ENCODE results near the gene MAN2A2.

The MAN2A2 gene

DNA sequence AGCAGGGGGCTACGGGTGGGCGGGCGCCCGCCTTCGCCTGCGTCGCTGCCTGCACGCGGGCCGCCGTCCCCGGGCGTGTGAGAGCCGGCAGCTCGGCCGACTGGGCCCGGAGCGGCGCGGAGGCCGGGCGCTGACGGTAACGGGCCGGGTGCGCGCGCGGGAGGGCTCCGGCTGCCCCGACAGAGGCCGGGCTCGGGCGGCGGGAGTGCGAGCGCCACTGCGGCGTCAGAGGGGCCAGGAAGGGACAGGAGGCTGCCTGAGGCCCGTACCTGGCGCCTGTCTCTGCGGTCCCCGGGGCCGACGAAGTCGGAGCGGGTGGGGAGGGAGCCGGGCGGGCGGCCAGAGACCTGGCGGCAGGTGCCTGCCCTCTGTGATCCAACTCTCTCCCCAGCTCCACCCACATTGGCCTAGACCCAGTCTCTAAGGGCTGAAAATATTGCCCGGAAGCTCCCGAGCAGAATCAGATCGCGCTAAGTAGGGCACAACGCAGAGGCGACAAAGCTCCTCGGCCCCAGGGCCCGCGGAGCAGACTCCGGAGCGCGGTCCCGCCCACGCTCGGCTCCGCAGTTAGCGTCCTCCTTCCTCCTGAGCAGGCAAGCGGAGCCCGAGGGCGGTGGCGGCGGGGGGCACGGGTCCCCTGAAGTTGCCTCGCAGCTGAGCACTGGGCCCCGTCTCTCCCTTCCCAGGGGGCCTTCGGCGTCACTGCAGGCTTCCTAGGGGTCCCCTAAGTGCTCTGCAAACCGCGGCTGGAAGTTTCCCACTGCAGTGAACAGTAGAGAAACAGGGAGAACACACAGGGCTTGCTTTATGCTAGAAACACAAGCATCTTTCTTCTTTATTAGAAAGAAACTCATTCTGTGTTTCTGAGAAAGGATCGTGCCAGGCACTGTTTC, at the start of gene MAN2A2:
MAN2A2 (plus strand) TSS at position 463 of the 893 bp plus-strand sequence. CDS start 906 bp downstream, outside the sequence.
- DNase-seq = peak; percentile 19

DNA sequence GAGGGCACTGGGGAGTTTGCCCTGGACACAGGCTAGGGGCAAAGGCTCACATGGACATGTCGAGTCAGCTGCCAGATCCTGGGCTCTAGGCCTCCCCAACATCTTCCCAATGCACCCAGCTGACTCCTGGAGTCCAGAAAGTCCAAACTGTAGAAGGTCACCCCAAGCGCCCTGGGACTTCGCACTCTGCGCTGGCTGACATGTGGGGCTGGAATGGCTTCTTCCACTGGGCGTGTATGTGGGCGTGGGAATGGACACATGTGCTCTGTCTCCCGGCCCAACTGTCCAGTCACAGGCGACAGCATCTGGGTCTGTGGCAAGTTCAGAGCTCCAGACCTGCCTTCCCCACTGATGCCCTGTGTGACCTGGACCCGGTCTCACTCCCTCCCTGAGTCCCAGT, 48.0 kb upstream of the MAN2A2 start:
- DNase-seq = no peak

DNA sequence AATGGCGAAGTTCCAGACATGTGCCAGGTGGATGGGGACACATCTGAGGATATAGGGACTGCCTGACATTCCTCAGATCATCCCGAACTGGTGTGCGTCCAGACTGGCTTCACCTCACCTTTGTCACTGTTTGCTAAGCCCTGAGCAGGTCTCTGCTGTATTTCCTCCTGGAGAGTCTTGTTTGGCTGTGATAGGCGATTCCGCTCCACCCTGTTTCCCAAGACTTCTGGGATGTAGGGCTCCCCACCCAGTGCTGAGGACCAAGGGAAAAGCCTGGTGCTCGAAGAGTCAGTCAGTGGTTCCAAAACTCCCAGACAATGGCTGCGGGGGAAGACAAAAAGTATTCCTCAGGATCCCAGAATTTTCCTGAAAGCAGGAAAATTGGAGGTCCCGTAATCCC, 45.8 kb upstream of the MAN2A2 start:
- DNase-seq = no peak

DNA sequence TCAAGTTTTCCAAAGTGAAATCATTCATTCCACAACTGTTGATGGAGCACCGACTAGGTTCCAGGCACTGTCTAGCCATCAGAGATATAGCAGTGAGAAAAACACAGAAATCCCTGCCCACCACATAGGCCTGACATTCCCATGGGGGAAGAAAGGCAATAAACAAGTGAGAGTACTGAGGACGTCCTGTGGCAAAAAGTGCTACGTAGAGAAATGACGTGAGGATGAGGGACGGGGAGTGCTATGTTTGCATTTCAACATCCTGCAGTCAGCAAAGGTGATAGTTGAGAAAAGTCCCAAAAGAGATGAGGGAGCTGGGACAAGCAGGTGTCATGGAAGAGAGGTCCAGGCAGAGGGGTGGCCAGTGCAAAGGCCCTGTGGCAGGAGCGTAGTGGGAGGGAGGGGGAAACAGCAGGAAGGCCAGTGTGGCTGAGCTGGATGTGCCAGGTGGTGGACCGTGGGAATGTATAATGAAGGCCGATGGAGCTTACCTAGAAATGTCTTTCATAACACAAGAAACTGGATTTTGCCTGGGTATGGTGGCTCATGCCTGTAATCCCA, 45.1 kb upstream of the MAN2A2 start:
- DNase-seq = no peak

DNA sequence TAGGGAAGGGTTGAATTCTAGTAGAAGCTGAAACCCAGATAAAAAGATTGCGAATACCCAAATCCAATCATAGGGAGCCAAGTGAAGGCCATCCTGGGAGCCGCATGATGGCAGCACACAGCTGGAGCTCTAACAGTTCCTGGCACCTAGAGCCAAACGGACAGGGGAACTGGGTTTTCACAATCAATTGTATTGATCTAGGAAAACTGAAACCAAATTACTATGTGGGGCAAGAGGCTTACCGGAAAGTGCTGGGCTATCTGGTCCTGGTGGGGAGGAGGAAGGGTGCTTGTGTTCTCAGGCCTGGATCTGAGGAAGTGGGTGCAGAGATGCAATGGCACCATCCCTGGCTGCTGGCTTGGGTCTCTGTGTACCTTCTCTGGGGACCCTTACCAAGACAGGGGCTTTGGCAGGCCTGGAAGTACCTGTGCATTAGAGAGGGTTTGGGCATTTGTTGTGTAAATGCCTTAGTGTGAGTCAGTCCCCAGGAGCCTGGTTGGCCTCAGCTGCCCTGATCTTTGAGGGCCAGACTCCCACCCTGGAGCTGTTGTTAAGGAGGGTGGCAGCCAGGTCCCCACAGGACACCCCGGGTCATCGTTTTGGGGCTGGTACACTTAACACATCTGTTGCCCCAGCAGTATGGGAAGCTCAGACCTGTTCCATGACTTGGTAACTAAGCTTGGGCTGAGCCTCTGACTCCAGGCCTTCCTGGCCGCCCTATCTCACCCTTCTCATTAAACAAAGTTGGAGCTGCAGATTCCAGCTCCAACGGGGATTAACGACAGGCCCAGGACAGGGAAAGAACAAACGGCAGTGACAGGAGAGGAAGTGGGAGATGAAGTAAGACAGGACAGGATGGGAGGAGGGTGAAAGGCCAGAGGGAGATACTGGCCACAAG, 43.6 kb upstream of the MAN2A2 start:
- DNase-seq = no peak

DNA sequence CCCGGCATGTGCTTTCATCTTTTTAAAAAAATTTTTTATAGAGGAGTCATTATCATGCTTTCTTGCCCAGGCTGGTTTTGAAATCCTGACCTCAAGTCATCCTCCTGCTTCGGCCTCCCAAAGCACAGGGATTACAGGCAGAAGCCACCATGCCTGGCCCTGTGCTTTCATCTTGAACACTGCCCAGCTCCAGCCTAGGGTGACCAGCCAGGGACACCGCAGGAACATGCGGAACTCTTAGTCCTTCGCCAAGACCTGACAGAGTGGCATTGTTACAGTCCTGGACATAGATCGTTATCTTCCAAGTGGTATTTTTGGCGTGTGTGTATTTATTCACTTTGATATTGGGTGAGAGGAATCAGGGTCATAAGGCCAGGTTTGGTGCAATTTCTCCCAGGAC, 42.7 kb upstream of the MAN2A2 start:
- no peak for DNase-seq

DNA sequence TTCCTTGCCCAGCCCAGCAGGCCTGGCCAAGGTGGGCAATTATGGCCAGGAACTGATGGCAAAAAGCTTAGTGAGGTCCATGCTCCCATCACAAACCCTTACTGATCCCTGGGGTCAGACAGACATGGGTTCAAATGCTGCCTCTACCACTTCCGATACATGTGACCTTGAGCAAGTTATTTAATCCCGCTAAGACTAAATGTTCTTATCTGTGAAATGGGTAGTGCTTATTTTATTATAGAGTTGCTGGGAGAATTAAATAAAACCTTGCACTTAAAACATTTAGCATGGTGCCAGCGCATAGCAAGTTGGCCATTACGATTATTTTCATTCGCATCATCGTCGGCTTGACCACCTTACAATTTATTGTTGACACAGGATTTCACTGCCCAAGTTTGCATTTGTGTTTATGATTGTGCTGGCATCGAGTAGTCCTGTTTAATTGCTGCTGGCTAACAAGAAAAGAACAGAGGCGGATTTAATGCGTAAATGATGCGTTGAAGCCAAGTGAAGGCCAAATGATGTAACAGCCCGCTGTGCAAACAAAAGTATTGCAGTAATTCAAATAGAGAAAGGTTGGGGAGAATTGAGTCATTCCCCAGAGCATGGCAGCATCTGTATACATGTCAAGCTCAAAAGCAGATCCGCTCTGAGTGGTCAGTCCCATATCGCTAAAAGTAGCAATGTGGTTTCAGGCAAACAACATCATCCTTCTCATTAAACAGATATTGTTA, 42.0 kb upstream of the MAN2A2 start:
- DNase-seq = no peak

DNA sequence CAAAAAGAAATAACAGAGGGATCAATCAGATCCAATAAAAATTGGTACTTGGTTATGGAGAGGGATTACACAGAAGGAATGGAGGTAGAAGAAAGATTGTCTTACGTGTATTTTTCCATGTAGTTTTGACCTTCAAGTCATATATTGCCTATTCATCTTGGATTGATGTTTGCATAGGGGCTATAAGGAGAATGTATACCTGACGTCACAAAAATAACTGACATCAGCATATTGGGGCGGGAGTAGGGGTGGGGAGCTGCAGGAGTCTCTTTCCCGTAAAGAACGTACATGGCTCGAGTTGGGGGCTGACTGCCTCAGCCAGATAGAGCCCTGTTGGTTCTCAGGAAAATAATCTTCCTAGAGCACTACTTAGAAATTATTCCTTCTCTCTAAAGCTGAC, 40.6 kb upstream of the MAN2A2 start:
- no peak for DNase-seq

DNA sequence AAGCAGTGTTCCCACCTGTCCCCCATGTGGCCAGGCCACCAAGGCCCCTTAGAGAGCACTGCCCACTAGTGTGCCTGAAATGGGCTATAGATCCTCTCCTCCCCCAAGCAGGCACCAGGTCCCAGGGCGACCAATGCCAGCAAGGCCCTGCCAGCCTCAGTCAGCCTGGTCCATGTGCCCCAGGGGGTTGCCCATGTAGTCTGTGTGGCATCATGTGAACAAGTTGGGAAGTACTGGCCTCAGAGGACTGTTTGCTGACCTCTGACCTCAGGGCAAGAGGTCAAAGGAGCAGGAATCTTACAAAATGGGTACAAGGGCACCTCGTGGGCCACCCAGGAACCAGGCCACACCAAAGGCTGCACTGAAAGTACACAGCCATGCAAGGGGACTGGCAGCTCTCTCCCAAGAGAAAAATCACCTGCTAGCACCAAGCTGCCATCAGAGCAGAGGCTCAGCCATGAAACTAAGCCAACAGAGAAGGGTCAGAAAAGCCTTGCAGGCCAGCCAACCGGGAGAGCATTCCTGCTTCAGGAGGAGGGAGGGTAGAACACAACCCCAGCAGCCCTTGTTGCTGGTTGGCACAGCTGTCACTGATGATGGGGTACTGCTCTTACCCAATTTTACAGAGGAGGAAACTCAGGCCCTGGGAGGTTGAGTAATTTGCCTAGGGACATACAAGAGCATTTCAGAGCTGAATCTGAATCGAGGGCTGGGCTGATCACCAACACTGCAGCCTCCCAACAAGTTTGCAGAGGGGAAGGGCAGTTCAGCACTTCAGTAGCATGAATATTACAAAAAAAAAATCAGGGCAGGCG, 39.9 kb upstream of the MAN2A2 start:
- no peak for DNase-seq

DNA sequence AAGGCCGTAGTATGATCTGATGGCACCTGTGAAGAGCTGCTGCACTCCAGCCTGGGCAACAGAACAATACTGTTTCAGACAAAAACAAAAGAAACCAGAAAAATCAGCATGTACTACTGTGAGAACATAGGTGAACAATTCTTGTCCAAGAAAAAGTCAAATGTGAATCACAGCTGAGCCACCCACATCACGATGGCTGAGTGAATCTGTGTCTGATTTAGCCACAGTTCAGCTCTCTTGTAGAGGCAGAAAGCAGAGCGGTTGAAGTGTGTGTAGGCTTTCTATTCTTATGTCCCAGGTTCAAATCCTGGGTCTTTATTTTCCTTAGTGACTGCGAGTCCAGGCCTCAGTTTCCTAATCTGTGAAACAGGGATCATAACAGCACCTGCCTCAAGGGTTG, 39.1 kb upstream of the MAN2A2 start:
- no peak for DNase-seq

DNA sequence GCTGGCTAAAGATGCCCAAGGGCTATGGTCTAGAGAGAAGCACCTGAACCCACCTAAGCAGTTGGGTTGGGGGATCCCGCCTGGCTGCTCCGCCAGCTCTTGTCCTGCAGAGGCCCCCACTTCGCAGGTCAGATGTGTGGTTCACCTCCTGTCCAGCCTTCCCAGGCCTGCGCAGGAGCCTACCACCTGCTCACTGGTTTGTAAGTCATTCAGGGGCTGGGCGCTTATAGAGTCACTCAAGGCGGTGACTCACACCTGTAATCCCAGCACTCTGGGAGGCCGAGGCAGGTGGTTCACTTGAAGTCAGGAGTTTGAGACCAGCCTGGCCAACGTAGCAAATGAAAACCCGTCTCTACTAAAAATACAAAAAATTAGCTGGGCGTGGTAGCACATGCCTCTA, 38.6 kb upstream of the MAN2A2 start:
- no peak for DNase-seq

DNA sequence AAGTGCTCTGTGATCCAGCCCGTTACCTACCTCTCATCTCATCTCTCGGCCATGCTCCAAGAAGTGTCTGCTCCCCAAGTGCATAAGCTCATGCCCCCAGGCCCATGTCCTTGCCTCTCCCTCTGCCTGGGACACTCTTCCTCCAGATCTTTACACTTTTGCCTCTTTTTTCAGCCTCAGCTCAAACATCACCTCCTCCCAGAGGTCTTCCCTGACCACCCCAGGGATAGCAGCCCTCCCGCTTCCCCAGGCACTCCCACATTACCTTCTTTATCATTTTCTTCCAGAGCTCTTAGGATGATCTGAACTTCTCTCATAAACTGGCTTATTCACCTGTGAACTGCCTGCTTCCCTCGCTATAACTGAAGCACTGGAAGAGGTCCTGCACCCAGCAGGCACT, 37.4 kb upstream of the MAN2A2 start:
- DNase-seq = no peak

DNA sequence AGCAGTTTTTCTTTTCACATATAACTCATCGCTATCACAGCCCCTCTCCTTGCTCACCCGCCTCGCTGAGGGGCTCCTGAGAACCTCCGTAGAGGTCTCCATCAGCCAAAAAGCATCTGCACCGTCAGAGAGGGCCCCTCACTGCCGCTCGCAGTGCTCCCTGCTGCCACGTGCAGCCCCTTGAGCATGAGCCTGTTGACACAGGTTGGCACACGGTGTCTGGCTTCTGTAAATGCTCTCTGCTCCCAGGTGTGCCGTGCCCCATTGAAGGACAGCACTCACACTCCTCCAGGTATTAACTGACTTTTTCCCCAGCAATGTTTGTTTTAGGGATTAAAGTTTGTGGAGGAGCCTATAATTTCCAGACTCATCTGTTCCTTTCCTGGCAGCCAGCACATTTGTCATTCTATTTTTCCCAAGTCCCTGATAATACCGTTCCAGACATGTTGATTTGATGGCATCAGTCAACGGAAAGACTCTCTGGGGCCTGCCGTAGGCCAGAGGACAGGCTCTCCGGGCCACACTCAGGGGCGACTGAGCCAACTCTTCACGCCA, 36.9 kb upstream of the MAN2A2 start:
- DNase-seq = no peak

DNA sequence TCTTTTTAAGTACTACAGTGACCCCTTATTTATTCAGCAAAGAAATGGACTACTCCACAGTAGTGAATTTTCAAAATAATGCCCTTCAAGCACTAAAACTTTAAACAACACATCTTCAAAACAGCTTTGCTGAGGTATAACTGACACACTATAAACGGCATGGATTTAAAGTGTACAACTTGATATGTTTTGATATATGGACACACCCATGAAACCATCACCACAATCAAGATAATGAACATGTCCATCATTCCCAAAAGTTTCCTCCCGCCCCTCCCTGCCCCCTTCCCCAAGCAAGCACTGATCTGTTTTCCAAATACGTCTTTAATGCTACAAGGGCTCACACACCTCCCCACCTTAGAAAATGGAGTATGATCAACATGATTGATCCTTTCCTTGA, 36.3 kb upstream of the MAN2A2 start:
- DNase-seq = no peak

DNA sequence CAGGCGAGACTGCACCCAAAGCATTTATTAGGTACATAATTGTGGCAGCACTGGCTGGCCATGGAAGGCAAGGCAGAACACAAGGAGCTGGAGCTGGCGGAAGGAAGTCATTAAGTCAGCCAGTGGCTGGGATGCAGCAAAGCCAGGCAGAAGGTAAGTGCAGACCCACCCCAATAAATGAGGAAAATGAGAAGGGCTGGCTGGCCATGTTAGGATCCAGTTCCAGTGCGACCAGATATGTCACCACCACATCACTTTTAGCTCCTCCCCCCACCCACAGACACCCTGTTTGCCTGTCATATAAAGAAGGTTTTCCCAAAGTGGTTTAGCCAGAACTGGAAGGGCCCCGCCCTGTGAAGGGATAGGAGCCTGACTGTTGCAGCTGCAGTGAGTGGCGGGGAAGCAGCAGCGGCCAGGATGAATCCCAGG, 34.8 kb upstream of the MAN2A2 start, which contains the start of gene FURIN:
FURIN (plus strand) TSS at position 328 of the 429 bp plus-strand sequence. CDS start 7,153 bp downstream, outside the sequence.
- no peak for DNase-seq

DNA sequence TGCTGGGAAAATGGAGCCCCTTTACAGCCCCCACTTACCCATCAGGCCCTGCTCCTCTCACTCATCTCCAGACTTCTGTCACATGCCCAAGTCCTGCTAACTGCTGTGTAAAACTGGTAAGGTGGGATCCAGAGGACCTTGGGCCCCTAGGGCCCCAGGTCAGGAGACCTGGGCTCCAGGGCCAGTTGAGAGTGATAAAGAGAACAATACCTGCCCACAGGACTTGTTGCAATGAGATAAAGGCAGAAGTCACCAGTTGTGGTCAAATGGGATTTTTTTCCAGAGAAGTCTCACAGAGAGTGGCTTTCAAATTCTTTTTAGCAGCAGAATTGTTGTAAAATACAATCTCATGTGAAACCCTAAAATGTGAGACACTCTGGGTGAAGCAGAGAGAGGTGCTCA, 34.0 kb upstream of the MAN2A2 start:
- no peak for DNase-seq

DNA sequence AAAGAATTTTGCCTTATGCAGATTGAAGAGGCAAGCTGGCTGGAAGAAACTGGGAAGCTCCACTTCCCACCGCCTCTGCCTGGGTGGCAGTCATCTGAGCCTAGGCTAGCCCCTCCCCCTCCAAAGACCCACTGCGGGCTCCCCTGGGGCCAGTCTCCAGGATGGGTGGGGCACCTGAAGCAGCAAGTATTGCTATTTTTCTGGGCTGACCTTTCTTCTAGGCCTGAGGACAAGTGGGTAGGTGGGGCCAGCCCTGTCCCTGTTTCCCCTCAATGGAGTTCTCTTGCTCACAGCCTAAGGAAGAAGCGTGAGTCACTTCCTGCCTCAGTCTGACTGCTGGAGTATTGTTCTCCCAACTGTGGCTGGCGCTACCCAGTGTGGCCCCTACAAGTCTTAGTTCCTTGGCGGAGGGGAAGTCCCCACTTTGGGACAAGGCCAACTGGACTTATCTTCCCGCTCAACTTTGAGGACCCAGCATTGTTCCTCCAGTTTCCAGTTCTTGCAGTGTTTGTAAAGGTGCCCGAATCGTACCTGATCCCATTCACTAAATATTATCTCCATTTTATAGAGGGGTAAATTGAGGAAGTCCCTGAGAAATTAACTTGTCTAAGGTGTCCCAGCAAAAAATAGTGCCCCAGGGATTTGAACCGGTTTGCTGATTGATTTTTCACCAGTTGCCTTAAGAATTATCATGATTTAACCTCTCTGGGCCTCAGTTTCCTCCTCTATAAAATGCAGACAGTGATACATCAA, 33.3 kb upstream of the MAN2A2 start:
- DNase-seq = no peak

DNA sequence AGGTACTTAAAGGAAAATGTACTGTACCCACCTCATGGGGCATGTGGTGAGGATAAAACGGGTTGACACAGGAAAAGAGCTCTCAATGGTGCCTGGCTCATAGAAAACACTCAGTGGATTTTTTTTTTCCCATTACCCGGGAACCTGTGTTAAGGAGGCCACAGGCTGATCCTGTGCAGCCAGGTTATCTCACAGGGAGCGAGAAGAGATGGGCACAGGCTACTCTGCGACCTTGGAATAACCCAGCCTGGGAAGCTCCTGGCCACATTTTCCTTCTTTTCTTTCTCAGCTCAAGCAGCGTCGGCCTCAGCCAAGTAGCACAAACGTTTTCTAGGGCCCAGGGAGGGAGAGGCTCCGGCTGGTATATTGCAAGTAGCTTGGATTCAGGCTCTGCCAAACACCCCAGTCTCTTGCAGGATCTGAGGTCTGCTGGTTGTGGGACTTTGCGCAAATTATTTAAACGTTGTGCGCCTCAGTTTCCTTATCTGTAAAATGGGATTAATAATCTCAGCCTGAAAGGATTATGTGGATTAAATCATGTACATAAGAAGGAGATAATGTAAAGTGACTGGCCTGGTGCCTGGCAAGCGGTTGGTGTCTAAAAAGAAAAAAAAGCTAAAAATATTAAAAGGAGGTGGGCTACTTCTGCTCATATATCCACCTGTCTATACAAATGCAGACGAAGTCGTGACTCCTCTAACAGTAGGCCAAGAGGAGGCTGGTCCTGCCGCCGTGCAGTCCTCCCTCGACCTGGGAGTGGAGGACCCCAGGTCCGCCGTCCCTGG, 32.6 kb upstream of the MAN2A2 start:
- DNase-seq = no peak

DNA sequence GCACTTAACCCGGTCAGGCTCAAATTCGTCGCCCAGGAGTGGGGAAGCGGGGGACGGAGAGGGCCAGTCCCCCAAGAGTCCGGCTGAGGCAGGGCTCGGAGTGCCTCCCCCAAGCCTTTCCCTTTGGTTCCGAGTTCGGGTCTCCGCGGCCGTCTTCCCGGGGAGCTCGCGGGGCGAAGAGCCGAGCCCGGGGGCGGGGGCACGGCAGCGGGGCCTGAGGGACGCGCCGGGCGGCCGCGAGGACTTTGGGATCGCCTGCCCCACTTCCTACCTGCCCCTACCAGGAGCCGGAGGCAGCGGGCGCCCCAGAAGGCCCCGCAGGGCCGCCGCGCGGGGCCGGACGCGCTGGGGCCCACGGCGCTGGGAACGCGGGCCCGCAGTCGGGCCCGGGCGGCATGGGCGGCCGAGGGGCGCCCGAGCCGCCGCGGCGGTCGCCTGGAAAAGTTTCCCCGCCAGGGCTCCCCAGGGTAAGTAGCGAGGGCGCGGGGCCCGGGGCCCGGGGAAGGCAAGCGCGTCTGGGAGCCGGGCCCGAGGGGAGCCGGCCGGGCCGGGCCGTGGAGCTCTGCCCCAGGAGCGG, 31.9 kb upstream of the MAN2A2 start:
- DNase-seq = no peak

Data from NCI-H1694 treated with DMSO at 0.1 percent for 48 hours (cell line).